Tibial nerve (tissue), 4 donors: ENCODE results near the gene MPST.

ENCODE experiments used
- EP300 ChIP-seq, 2 donors: sonication (generic); formaldehyde crosslinking; IDR thresholded peaks; one replicate each; pipeline ENCODE4 v1.6.1; 2017; ENCODE audit warnings: antibody characterized with exemption in 2 of 2, mild to moderate bottlenecking in 1 of 2
- POLR2A ChIP-seq, 2 donors: fragments of 450-650 bp; IDR thresholded peaks; one replicate each; pipeline ENCODE4 v1.6.1; 2017; ENCODE audit warnings: antibody characterized with exemption in 2 of 2, mild to moderate bottlenecking in 2 of 2, moderate library complexity in 2 of 2
- TF ChIP-seq, protein P1 (sequence below), 5 experiments: fragments of 200-600 bp in 3 of 5; fragments of 450-650 bp in 2 of 5; sonication (generic) in 3 of 5; IDR thresholded peaks; one replicate each; pipeline ENCODE4 v1.5.1; 2016 to 2019; ENCODE audit warnings: antibody characterized with exemption in 5 of 5, mild to moderate bottlenecking in 3 of 5, moderate library complexity in 2 of 5

DNA sequence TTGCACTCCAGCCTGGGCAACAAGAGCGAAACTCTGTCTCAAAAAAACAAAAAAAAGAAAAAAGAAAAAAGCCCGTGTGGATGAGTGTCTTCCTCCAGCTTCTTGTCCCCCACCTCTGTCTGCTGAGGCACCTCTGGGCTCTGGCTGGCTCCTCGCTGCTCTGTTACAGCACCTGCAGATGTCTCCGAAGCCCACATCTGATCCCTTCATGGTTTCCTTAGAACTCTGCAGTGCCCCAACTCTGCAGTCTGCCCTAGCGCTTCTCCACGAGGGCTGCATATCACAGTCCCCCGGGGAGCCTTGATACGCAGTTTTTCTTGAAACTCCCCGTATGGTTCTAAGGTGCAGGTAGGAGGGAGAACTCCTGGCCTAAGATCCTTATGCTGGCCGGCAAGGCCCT is 47.9 kb downstream of the MPST start:
- TF ChIP-seq, protein P1, sequence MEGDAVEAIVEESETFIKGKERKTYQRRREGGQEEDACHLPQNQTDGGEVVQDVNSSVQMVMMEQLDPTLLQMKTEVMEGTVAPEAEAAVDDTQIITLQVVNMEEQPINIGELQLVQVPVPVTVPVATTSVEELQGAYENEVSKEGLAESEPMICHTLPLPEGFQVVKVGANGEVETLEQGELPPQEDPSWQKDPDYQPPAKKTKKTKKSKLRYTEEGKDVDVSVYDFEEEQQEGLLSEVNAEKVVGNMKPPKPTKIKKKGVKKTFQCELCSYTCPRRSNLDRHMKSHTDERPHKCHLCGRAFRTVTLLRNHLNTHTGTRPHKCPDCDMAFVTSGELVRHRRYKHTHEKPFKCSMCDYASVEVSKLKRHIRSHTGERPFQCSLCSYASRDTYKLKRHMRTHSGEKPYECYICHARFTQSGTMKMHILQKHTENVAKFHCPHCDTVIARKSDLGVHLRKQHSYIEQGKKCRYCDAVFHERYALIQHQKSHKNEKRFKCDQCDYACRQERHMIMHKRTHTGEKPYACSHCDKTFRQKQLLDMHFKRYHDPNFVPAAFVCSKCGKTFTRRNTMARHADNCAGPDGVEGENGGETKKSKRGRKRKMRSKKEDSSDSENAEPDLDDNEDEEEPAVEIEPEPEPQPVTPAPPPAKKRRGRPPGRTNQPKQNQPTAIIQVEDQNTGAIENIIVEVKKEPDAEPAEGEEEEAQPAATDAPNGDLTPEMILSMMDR (IDR thresholded peaks at IDR 0.05): no peak
- no peak for TF ChIP-seq POLR2A (IDR thresholded peaks at IDR 0.05)
- TF ChIP-seq EP300 (IDR thresholded peaks at IDR 0.05): no peak
